Activated CD4-positive, alpha-beta memory T cell treated with anti-CD3 and anti-CD28 coated beads for 36 hours (primary cell): Measurements from ENCODE around the gene LIPE. TPM values are rescaled to one million over a fixed set of nuclear protein-coding genes. Genes with fewer than 3 reads are reported as not detected.

Source experiments
- CTCF ChIA-PET: fragments of 350-600 bp; sonication (Branson Sonifier 250); formaldehyde crosslinking; loops from one replicate; lab custom pipeline; 2021; ENCODE audit warnings: antibody characterized with exemption, inconsistent platforms; lab: Charles Lee
- POLR2A ChIA-PET: fragments of 350-600 bp; sonication (Branson Sonifier 250); formaldehyde crosslinking; loops from one replicate; lab custom pipeline; 2021; ENCODE audit warnings: antibody characterized with exemption; lab: Charles Lee
- DNase-seq: peaks from one replicate; pipeline ENCODE4 v3.0.0-alpha.2; 2020
- H3K27ac Mint-ChIP-seq: one replicate; pipeline ENCODE4 v1.8.0; 2021; ENCODE audit warnings: mixed read lengths
- H3K27me3 Mint-ChIP-seq: one replicate; pipeline ENCODE4 v1.8.0; 2021; ENCODE audit warnings: mixed read lengths
- H3K36me3 Mint-ChIP-seq: one replicate; pipeline ENCODE4 v1.8.0; 2021; ENCODE audit warnings: mixed read lengths
- H3K4me1 Mint-ChIP-seq: one replicate; pipeline ENCODE4 v1.8.0; 2021; ENCODE audit warnings: low read depth, mixed read lengths
- H3K4me3 Mint-ChIP-seq: one replicate; pipeline ENCODE4 v1.8.0; 2021; ENCODE audit warnings: mild to moderate bottlenecking, mixed read lengths
- H3K9me3 Mint-ChIP-seq: one replicate; pipeline ENCODE4 v1.8.0; 2021; ENCODE audit warnings: mixed read lengths
- intact Hi-C: fragments of 100-400 bp; cut with micrococcal nuclease; formaldehyde crosslinking; loops from one replicate; pipeline ENCODE4 v1.15.1; 2023
- total RNA-seq, 2 experiments: library from RNA; stranded (reverse); gene quantifications; one replicate each; pipeline ENCODE4 v1.2.3, GENCODE V29; 2021

LIPE gene
- total RNA-seq, 2 experiments from 2014 or later: 31.6 to 31.8 TPM

GRCh38 chr19:42441049-42441445 is 13.9 kb upstream of the LIPE start:
- POLR2A ChIA-PET: interaction anchor here (1.3 kb wide), 1 partner anchor 9 kb away, joined by 4 read pairs; no protein-coding TSS in a partner anchor
- CTCF ChIA-PET: interaction anchor here (0.5 to 3.0 kb wide), 25 partner anchors 8 to 327 kb away, joined by 3 to 75 read pairs (median 4); partner anchors contain the start of gene CEACAM1
- DNase-seq: no peak

DNA sequence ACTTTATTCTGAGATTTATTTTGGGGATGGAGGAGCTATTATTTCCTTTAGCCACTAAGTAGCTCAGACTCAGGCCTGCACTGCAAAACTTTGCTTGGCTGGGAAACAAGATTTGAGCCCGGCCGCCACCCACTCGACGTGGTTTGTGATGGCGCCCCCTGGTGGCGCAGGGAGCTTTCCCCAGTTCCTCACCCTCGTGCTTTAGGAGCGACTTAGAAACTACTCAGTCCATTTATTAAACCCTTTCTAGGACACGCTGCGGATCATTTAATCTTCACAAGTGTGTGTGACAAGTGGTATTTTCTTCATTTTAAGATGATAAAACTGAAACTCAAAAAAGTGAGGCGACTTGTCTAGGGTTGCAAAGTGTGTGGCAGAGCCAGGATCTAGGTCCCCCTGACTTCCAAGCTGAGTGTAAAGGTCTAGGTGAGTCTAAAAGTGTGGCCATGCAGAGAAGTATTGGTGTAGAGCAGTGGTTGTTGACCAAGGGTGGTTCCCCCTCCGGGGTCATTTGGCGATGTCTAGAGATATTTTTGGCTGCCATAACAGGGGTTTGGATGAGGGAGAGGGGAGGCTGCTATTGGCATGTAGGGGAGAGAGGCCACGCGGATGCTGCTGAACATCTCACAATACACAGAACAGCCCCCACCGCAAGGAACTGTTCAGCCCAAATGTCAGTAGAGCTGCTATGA is 13.3 kb upstream of the LIPE start:
- peak; percentile 88 for DNase-seq
- no peaks in the 10 kb centered on the region for H3K36me3 Mint-ChIP-seq
- no peak overlapping the region for H3K27ac Mint-ChIP-seq
- intact Hi-C loops: loop anchor here (1.0 to 2.0 kb wide), 2 partner anchors 10 to 18 kb away; no protein-coding TSS in a partner anchor
- ChIA-PET CTCF (interaction anchor here (0.7 to 3.0 kb wide), 31 partner anchors 7 to 326 kb away, joined by 3 to 75 read pairs (median 4); partner anchors contain the start of genes CEACAM1 and POU2F2), POLR2A (no interaction called here)
- H3K4me3 Mint-ChIP-seq: no peak overlapping the region
- no peaks in the 10 kb centered on the region for H3K27me3 Mint-ChIP-seq
- H3K4me1 Mint-ChIP-seq: peaks cover 20% of the 10 kb centered on the region
- H3K9me3 Mint-ChIP-seq: no peaks in the 10 kb centered on the region

More at GRCh38 chr19:42441049-42441445, 13.9 kb upstream of the LIPE start:
- no peak overlapping the region for H3K4me3 Mint-ChIP-seq
- H3K36me3 Mint-ChIP-seq: no peaks in the 10 kb centered on the region
- peak overlapping the region; percentile 1 for H3K27ac Mint-ChIP-seq
- H3K9me3 Mint-ChIP-seq: no peaks in the 10 kb centered on the region
- intact Hi-C loops: loop anchor here (2.0 kb wide), 1 partner anchor 18 kb away; no protein-coding TSS in a partner anchor
- peaks cover 20% of the 10 kb centered on the region for H3K4me1 Mint-ChIP-seq
- H3K27me3 Mint-ChIP-seq: no peaks in the 10 kb centered on the region

DNA sequence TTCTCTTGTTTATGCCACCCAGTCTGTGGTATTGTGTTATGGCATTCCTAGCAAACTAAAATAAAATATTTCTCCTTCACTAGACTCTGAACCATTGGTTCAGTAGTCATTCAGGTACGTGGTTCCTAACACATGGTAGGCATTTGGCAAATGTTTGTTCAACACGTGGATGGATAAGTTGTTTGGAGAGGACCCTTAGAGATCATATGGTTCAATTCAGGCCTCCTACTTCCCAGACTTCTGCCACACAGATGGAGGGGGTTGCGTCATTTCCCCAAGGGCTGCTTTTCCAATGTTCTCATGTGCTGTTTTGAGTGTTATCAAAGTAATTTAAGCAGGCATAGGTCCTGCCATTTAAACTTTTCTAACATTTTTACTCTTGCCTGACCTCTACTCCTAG is 8.8 kb upstream of the LIPE start:
- intact Hi-C loops: no loop called here
- H3K4me3 Mint-ChIP-seq: no peak overlapping the region

GRCh38 chr19:42435316-42435715 is 8.1 kb upstream of the LIPE start:
- ChIA-PET POLR2A (no interaction called here), CTCF (interaction anchor here (0.6 to 2.5 kb wide), 5 partner anchors 12 to 49 kb away, joined by 3 to 11 read pairs (median 4); no protein-coding TSS in a partner anchor)
- intact Hi-C loops: no loop called here
- Mint-ChIP-seq H3K27ac (no peak overlapping the region), H3K9me3 (no peaks in the 10 kb centered on the region), H3K4me3 (no peak overlapping the region), H3K4me1 (peaks cover 11% of the 10 kb centered on the region), H3K36me3 (no peaks in the 10 kb centered on the region), H3K27me3 (no peaks in the 10 kb centered on the region)
- no peak for DNase-seq

More for the DNA sequence above, 8.8 kb upstream of the LIPE start:
- POLR2A ChIA-PET: interaction anchor here (0.6 kb wide), 1 partner anchor 1198 kb away, joined by 4 read pairs; no protein-coding TSS in a partner anchor
- Mint-ChIP-seq H3K4me1 (peaks cover 18% of the 10 kb centered on the region), H3K9me3 (no peaks in the 10 kb centered on the region), H3K27ac (no peak overlapping the region), H3K36me3 (no peaks in the 10 kb centered on the region), H3K27me3 (no peaks in the 10 kb centered on the region)
- no peak for DNase-seq
- CTCF ChIA-PET: interaction anchor here (0.7 to 2.5 kb wide), 4 partner anchors 12 to 49 kb away, joined by 3 to 11 read pairs (median 6); no protein-coding TSS in a partner anchor

GRCh38 chr19:42433503-42434260 is 6.5 kb upstream of the LIPE start:
- peak overlapping the region; percentile 13 for H3K27ac Mint-ChIP-seq
- POLR2A ChIA-PET: no interaction called here
- CTCF ChIA-PET: interaction anchor here (0.6 to 4.8 kb wide), 15 partner anchors 8 to 325 kb away, joined by 3 to 43 read pairs (median 5); partner anchors contain the start of genes CEACAM1, CXCL17 and POU2F2
- H3K4me1 Mint-ChIP-seq: peaks cover 9% of the 10 kb centered on the region
- intact Hi-C loops: loop anchor here (1.0 kb wide), 1 partner anchor 13 kb away; no protein-coding TSS in a partner anchor
- H3K4me3 Mint-ChIP-seq: no peak overlapping the region
- DNase-seq: peak; percentile 80
- no peaks in the 10 kb centered on the region for H3K36me3 Mint-ChIP-seq
- H3K9me3 Mint-ChIP-seq: no peaks in the 10 kb centered on the region
- H3K27me3 Mint-ChIP-seq: no peaks in the 10 kb centered on the region

DNA sequence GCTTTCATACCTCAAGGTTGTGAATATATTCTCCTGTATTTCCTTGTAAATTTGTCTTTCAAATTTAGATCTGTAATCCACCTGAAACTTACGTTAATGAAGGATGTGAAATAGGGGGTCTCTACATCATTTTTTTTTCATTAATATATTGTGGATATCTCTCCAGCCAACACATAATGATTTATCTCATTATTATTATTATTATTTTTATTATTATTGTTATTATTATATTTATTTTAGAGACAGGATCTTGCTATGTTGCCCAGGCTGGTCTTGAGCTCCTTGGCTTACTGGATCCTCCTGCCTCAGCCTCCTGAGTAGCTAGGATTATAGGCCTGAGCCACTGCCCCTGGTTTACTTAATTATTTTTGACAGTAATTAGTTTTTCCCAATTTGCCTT is 4.3 kb upstream of the LIPE start:
- no peaks in the 10 kb centered on the region for H3K36me3 Mint-ChIP-seq
- ChIA-PET POLR2A (no interaction called here), CTCF (interaction anchor here (0.9 to 4.8 kb wide), 3 partner anchors 9 to 20 kb away, joined by 3 to 43 read pairs (median 9); no protein-coding TSS in a partner anchor)
- H3K9me3 Mint-ChIP-seq: no peaks in the 10 kb centered on the region
- peaks cover 5% of the 10 kb centered on the region for H3K4me1 Mint-ChIP-seq
- DNase-seq: no peak
- intact Hi-C loops: no loop called here
- H3K4me3 Mint-ChIP-seq: no peak overlapping the region
- no peak overlapping the region for H3K27ac Mint-ChIP-seq
- no peaks in the 10 kb centered on the region for H3K27me3 Mint-ChIP-seq

DNA sequence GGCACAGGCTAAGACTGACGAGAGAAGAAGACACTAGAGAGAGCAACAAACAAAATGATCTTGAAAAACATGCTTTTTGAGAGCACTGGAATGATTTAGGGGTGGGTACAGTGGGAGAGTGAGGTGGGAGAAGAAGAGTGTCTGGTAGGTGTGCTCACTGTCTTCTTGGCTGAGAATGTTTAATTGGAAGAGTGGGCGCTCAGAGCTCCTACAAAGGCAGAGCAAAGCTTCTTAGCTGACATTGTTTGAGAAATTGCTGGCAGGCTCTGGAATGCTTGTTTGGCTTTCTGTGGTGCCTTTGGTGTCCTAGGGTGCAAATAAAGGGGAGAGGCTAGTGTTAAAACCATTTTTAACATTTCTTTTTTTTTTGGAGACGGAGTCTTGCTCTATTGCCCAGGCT is 1.5 kb upstream of the LIPE start:
- H3K4me3 Mint-ChIP-seq: no peak overlapping the region
- no peak for DNase-seq
- ChIA-PET POLR2A (no interaction called here), CTCF (interaction anchor here (0.9 to 5.2 kb wide), 4 partner anchors 9 to 21 kb away, joined by 4 to 29 read pairs (median 6); no protein-coding TSS in a partner anchor)
- intact Hi-C loops: no loop called here
- H3K27ac Mint-ChIP-seq: no peak overlapping the region
- no peaks in the 10 kb centered on the region for H3K9me3 Mint-ChIP-seq
- H3K36me3 Mint-ChIP-seq: no peaks in the 10 kb centered on the region
- H3K4me1 Mint-ChIP-seq: peaks cover 10% of the 10 kb centered on the region
- H3K27me3 Mint-ChIP-seq: no peaks in the 10 kb centered on the region

DNA sequence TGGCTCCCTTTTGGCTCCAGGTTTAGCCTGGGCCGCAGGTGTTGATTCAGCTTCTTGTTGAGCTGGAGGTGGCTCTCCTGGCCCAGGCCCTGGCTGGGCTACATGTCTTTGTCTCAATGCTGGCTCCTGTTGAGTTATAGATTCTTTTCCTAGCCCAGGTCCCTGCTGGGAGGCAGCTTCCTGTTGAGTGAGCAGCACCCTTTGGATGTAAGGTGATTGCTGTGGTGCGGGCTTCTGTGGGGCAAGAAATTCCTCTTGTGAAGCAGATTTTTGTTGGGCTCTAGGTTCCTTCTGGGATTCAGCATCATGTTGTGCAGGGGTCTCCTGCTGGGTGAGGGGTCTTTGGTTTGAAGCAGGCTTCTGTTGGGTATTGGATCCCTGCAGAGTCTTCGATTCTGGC is 545 bp downstream of the LIPE start:
- Mint-ChIP-seq H3K27ac (no peak overlapping the region), H3K4me3 (no peak overlapping the region), H3K27me3 (no peaks in the 10 kb centered on the region), H3K4me1 (peaks cover 17% of the 10 kb centered on the region), H3K36me3 (no peaks in the 10 kb centered on the region), H3K9me3 (no peaks in the 10 kb centered on the region)
- intact Hi-C loops: no loop called here
- POLR2A ChIA-PET: no interaction called here
- DNase-seq: no peak
- CTCF ChIA-PET: interaction anchor here (4.2 to 5.2 kb wide), 2 partner anchors 12 to 14 kb away, joined by 29 to 40 read pairs; no protein-coding TSS in a partner anchor

GRCh38 chr19:42424712-42425131 is 2.5 kb downstream of the LIPE start:
- Mint-ChIP-seq H3K4me3 (no peak overlapping the region), H3K4me1 (peaks cover 36% of the 10 kb centered on the region), H3K36me3 (no peaks in the 10 kb centered on the region), H3K27me3 (no peaks in the 10 kb centered on the region), H3K9me3 (no peaks in the 10 kb centered on the region), H3K27ac (no peak overlapping the region)
- CTCF ChIA-PET: interaction anchor here (1.4 to 5.2 kb wide), 3 partner anchors 9 to 16 kb away, joined by 5 to 40 read pairs (median 29); no protein-coding TSS in a partner anchor
- POLR2A ChIA-PET: no interaction called here
- no peak for DNase-seq
- intact Hi-C loops: loop anchor here (5.0 kb wide), 2 partner anchors 122 to 292 kb away; partner anchors contain the start of genes PAFAH1B3, POU2F2 and PRR19

GRCh38 chr19:42424345-42424707 is 2.9 kb downstream of the LIPE start:
- H3K4me3 Mint-ChIP-seq: no peak overlapping the region
- no peaks in the 10 kb centered on the region for H3K9me3 Mint-ChIP-seq
- peak overlapping the region; percentile 87 for H3K27ac Mint-ChIP-seq
- ChIA-PET CTCF (interaction anchor here (1.4 to 5.2 kb wide), 5 partner anchors 9 to 16 kb away, joined by 3 to 40 read pairs (median 5); no protein-coding TSS in a partner anchor), POLR2A (no interaction called here)
- no peaks in the 10 kb centered on the region for H3K27me3 Mint-ChIP-seq
- H3K4me1 Mint-ChIP-seq: peaks cover 37% of the 10 kb centered on the region
- intact Hi-C loops: loop anchor here (5.0 kb wide), 2 partner anchors 122 to 292 kb away; partner anchors contain the start of genes PAFAH1B3, POU2F2 and PRR19
- no peaks in the 10 kb centered on the region for H3K36me3 Mint-ChIP-seq
- no peak for DNase-seq
